DOHH2 (cell line): Measurements from ENCODE around the gene MAP4K2.

Experiments used
- H3F3A ChIP-seq: fragments of 200-600 bp; sonication (generic), shearing (Covaris generic); 2 replicates; pipeline ENCODE4 v1.6.0; 2016; ENCODE audit warnings: antibody characterized with exemption, mild to moderate bottlenecking; ENCODE audit not compliant: control insufficient read depth, insufficient read depth
- H3K27ac ChIP-seq: fragments of 200-600 bp; sonication (generic); 2 replicates; pipeline ENCODE4 v1.5.1; 2014; ENCODE audit warnings: low read depth, mild to moderate bottlenecking, low read length, moderate library complexity
- H3K27me3 ChIP-seq: fragments of 200-600 bp; sonication (generic); 2 replicates; pipeline ENCODE4 v1.6.1; 2014; ENCODE audit warnings: mild to moderate bottlenecking, low read length, mixed read lengths; ENCODE audit not compliant: control insufficient read depth
- H3K36me3 ChIP-seq: fragments of 200-600 bp; sonication (generic); 2 replicates; pipeline ENCODE4 v1.6.1; 2014; ENCODE audit warnings: mild to moderate bottlenecking, low read length, moderate library complexity, mixed read lengths; ENCODE audit not compliant: control insufficient read depth
- H3K4me1 ChIP-seq: fragments of 200-600 bp; sonication (generic); 2 replicates; pipeline ENCODE4 v1.6.1; 2014; ENCODE audit warnings: mild to moderate bottlenecking, low read length, mixed read lengths; ENCODE audit not compliant: control insufficient read depth
- H3K4me2 ChIP-seq: fragments of 200-600 bp; sonication (generic); 2 replicates; pipeline ENCODE4 v1.6.0; 2014; ENCODE audit warnings: mild to moderate bottlenecking, low read length, moderate library complexity
- H3K4me3 ChIP-seq: fragments of 200-600 bp; sonication (generic); 2 replicates; pipeline ENCODE4 v1.5.1; 2014; ENCODE audit warnings: mild to moderate bottlenecking, low read length, mixed read lengths
- H3K79me2 ChIP-seq: fragments of 200-600 bp; sonication (generic); 2 replicates; pipeline ENCODE4 v1.6.1; 2014; ENCODE audit warnings: mild to moderate bottlenecking, low read length, mixed read lengths; ENCODE audit not compliant: control insufficient read depth
- H3K9me2 ChIP-seq: fragments of 200-600 bp; sonication (generic); replicated peaks from 2 replicates; pipeline ENCODE4 v1.6.1; 2014; ENCODE audit warnings: mild to moderate bottlenecking, low read length, mixed read lengths; ENCODE audit not compliant: control insufficient read depth
- H3K9me3 ChIP-seq: fragments of 200-600 bp; sonication (generic); 2 replicates; pipeline ENCODE4 v1.6.1; 2014; ENCODE audit warnings: antibody characterized with exemption, low read length, mixed read lengths; ENCODE audit not compliant: control insufficient read depth, insufficient read depth
- H4K20me1 ChIP-seq: fragments of 200-600 bp; sonication (generic); 2 replicates; pipeline ENCODE4 v1.6.0; 2014; ENCODE audit warnings: low read depth, mild to moderate bottlenecking, antibody characterized with exemption, low read length, moderate library complexity; ENCODE audit not compliant: control insufficient read depth, insufficient read depth
- EZH2phosphoT487 ChIP-seq: fragments of 200-600 bp; sonication (generic); IDR thresholded peaks from 2 replicates; pipeline ENCODE4 v1.6.1; 2017; ENCODE audit warnings: borderline replicate concordance, mild to moderate bottlenecking, antibody characterized with exemption, low read length, moderate library complexity, mixed read lengths
- TF ChIP-seq, protein P1 (sequence below): fragments of 200-600 bp; sonication (generic); IDR thresholded peaks from one replicate; pipeline ENCODE4 v1.5.1; 2014; ENCODE audit warnings: antibody characterized with exemption, mild to moderate bottlenecking, low read depth, low read length; ENCODE audit not compliant: poor library complexity, severe bottlenecking

The MAP4K2 gene

DNA sequence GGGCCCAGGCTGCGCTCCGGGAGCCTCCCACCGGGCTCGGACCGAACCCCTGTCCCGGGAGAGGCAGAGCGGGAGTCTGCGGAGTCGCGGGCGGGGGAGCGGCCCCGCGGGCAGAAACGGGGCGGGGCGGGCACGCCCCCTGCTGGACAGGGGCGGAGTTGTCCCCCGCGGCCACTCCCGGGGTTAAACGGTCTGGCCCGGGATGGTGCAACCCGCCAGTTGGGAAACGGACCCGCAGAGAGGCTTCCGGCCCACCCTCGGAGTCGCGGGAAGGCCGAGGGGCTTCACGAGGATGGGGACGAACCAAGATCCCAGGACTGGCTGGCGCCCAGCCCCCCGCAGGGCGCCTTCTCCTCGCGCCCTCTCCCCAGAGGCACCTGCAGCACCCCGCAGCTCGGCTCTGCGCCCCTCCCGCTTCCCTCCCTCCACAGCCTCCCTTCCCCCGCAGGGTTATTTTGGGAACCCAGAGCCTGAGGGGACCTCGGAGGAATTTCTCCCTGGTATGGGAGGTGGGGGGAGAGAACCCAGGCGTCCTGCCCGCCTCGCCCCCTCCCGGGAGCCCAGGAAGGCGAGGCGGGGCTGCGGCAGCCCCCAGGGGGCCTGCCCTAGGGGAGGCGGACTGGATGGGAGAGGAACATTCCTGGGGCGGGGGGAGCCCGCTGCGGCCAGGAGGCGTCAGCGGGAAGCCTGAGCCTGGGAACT, 60.0 kb downstream of the MAP4K2 start:
- no peaks in the 10 kb centered on the region for H3K9me2 ChIP-seq
- peaks cover 15% of the 10 kb centered on the region for H3K79me2 ChIP-seq
- TF ChIP-seq EZH2phosphoT487, result no peak
- TF ChIP-seq, protein P1, sequence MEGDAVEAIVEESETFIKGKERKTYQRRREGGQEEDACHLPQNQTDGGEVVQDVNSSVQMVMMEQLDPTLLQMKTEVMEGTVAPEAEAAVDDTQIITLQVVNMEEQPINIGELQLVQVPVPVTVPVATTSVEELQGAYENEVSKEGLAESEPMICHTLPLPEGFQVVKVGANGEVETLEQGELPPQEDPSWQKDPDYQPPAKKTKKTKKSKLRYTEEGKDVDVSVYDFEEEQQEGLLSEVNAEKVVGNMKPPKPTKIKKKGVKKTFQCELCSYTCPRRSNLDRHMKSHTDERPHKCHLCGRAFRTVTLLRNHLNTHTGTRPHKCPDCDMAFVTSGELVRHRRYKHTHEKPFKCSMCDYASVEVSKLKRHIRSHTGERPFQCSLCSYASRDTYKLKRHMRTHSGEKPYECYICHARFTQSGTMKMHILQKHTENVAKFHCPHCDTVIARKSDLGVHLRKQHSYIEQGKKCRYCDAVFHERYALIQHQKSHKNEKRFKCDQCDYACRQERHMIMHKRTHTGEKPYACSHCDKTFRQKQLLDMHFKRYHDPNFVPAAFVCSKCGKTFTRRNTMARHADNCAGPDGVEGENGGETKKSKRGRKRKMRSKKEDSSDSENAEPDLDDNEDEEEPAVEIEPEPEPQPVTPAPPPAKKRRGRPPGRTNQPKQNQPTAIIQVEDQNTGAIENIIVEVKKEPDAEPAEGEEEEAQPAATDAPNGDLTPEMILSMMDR, result peak; percentile 84
- H3K4me1 ChIP-seq, result peaks cover 44% of the 10 kb centered on the region
- peaks cover 3% of the 10 kb centered on the region for H3F3A ChIP-seq
- peaks cover 6% of the 10 kb centered on the region; the same call in 1 of the 2 replicates for H4K20me1 ChIP-seq
- H3K27ac ChIP-seq, result peak overlapping the region; percentile 93
- peak overlapping the region; percentile 60 for H3K4me2 ChIP-seq
- H3K27me3 ChIP-seq, result no peaks in the 10 kb centered on the region
- peaks cover 30% of the 10 kb centered on the region for H3K36me3 ChIP-seq
- peak overlapping the region; percentile 77 for H3K4me3 ChIP-seq
- no peaks in the 10 kb centered on the region for H3K9me3 ChIP-seq

- Histone ChIP-seq H4K20me1 (peaks cover 6% of the 10 kb centered on the region; the same call in 1 of the 2 replicates), H3K4me1 (peaks cover 44% of the 10 kb centered on the region), H3K9me3 (no peaks in the 10 kb centered on the region), H3K9me2 (no peaks in the 10 kb centered on the region), H3K36me3 (peaks cover 30% of the 10 kb centered on the region), H3F3A (peaks cover 3% of the 10 kb centered on the region), H3K79me2 (peaks cover 15% of the 10 kb centered on the region), H3K4me3 (peak overlapping the region; percentile 77), H3K4me2 (peak overlapping the region; percentile 60), H3K27me3 (no peaks in the 10 kb centered on the region), H3K27ac (peak overlapping the region; percentile 11; the same call in 1 of the 2 replicates)
- TF ChIP-seq EZH2phosphoT487, result no peak
- TF ChIP-seq, protein P1, result no peak
These were observed 60.7 kb downstream of the MAP4K2 start for GRCh38 chr11:64742087-64742888.

- Histone ChIP-seq H3K9me3 (no peaks in the 10 kb centered on the region), H3K4me2 (peak overlapping the region; percentile 60), H4K20me1 (peaks cover 6% of the 10 kb centered on the region; the same call in 1 of the 2 replicates), H3F3A (peaks cover 3% of the 10 kb centered on the region), H3K4me3 (peak overlapping the region; percentile 77), H3K36me3 (peaks cover 37% of the 10 kb centered on the region), H3K27me3 (no peaks in the 10 kb centered on the region), H3K79me2 (peaks cover 15% of the 10 kb centered on the region), H3K9me2 (no peaks in the 10 kb centered on the region), H3K27ac (no peak overlapping the region), H3K4me1 (peaks cover 39% of the 10 kb centered on the region)
- TF ChIP-seq, protein P1, result no peak
- TF ChIP-seq EZH2phosphoT487, result no peak
These were observed 61.5 kb downstream of the MAP4K2 start for GRCh38 chr11:64741375-64742086.
